Astrocyte of the cerebellum (primary cell): ENCODE results near the gene DNA2.

ENCODE experiments used
- DNase-seq: peaks from one replicate; pipeline ENCODE4 v3.0.0-alpha.2; 2011; ENCODE audit warnings: low read depth
- H3K4me3 ChIP-seq: 2 replicates; pipeline ENCODE4 v1.5.1; 2011; ENCODE audit warnings: mild to moderate bottlenecking, low read depth, low read length, moderate library complexity
- in situ Hi-C: cut with HindIII; loops from 2 replicates; pipeline ENCODE4 v1.10.0; 2017; ENCODE audit warnings: low sequenced_read_pairs
- TF ChIP-seq, protein P1 (sequence below): IDR thresholded peaks from 2 replicates; pipeline ENCODE4 v1.5.1; 2012; ENCODE audit warnings: low read length, low read depth, moderate library complexity, mild to moderate bottlenecking; ENCODE audit errors: missing control alignments

The DNA2 gene

DNA sequence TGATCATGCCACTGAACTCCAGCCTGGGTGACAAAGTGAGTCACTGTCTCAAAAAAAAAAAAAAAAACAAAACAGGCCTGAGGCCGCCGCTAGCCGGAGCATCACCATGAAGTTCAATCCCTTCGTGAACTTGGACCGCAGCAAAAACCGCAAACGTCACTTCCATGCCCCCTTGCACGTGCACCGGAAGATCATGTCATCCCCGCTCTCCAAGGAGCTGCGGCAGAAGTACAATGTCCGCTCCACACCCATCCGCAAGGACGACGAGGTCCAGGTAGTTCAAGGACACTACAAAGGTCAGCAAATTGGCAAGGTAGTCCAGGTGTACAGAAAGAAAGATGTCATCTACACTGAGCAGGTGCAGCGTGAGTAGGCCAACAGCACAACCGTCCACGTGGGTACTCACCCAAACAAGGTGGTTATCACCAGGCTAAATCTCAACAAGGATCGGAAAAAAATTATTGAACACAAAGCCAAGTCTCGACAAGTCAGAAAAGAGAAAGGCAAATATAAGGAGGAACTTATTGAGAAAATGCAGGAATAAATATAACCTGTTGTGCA, 47.2 kb downstream of the DNA2 start:
- no peak overlapping the region for H3K4me3 ChIP-seq
- in situ Hi-C loops: no loop called here
- TF ChIP-seq, protein P1, sequence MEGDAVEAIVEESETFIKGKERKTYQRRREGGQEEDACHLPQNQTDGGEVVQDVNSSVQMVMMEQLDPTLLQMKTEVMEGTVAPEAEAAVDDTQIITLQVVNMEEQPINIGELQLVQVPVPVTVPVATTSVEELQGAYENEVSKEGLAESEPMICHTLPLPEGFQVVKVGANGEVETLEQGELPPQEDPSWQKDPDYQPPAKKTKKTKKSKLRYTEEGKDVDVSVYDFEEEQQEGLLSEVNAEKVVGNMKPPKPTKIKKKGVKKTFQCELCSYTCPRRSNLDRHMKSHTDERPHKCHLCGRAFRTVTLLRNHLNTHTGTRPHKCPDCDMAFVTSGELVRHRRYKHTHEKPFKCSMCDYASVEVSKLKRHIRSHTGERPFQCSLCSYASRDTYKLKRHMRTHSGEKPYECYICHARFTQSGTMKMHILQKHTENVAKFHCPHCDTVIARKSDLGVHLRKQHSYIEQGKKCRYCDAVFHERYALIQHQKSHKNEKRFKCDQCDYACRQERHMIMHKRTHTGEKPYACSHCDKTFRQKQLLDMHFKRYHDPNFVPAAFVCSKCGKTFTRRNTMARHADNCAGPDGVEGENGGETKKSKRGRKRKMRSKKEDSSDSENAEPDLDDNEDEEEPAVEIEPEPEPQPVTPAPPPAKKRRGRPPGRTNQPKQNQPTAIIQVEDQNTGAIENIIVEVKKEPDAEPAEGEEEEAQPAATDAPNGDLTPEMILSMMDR: no peak
- no peak for DNase-seq

GRCh38 chr10:68423522-68423921, 48.3 kb downstream of the DNA2 start:
- TF ChIP-seq, protein P1: no peak

GRCh38 chr10:68419376-68419775, 52.4 kb downstream of the DNA2 start:
- H3K4me3 ChIP-seq: no peak overlapping the region
- in situ Hi-C loops: no loop called here
- no peak for DNase-seq
- TF ChIP-seq, protein P1: no peak

More at GRCh38 chr10:68423522-68423921, 48.3 kb downstream of the DNA2 start:
- in situ Hi-C loops: no loop called here
- no peak for DNase-seq
- H3K4me3 ChIP-seq: no peak overlapping the region

DNA sequence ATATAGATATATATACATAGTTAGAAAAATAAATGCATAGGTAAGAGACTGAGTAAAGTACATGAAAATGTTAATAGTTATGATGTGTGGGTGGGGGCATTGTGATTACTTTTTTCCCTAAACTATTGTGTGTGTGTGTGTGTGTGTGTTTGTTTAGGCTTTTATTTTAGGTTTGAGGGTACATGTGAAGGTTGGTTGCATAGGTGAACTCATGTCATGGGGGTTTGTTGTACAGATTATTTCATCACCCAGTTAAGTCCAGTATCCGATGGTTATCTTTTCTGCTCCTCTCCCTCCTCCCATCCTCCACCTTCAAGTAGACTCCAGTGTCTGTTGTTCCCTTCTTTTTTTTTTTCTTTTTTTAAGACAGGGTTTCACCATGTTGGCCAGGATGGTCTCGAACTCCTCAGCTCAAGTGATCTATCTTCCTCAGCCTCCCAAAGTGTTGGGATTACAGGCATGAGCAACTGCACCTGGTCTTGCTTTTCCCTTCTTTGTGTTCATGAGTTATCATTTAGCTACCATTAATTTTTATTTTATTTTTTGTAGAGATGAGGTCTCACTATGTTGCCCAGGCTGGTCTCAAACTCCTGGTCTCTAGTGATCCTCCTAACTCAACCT, 62.8 kb downstream of the DNA2 start:
- in situ Hi-C loops: no loop called here
- DNase-seq: no peak

DNA sequence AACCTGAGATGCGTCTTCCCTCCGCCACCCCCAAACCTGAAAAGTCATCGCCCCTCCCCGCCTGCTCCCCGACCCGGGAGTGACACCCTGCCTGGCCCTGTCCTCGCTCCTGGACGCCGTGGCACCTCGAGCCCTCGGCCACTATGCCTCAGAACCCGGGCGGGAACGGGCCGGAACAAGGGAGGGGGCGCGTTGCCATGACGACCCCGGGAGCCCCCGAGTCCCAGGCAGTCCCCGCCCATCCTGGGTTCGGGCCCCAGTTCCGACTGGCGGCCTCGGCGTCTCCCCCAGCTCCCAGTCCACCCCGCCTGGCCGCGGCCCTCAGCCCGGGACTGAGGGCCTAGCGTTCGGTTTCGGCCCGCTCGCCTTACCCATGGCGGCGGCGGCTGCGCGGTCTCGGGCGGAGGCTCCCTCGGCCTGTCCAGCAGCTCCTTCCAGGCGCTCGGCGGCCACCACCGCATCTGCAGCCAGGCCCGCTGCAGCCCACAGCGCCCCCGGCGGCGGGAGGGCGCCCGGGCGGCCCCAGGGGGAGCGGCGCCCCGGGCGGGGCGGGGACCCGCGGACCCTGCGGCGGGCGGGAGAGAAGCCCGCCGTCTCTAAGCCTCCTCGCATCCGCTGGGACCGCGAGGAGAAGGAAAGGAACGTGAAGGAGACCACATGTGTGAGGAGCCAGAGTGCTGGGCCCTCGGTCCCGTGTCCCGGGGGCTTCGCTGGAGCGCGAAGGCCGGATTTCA, 64.8 kb downstream of the DNA2 start, which contains the start of gene RUFY2:
Gene RUFY2, minus strand, starts transcription at position 463 of the 734 bp plus-strand sequence. Its CDS starts 88 bp downstream, at position 375.
- TF ChIP-seq, protein P1: peak; percentile 36

More for the DNA sequence above, 62.8 kb downstream of the DNA2 start:
- no peak overlapping the region for H3K4me3 ChIP-seq
- TF ChIP-seq, protein P1: no peak

GRCh38 chr10:68406111-68406814, 65.5 kb downstream of the DNA2 start:
- H3K4me3 ChIP-seq: peak overlapping the region; percentile 98
- peak; percentile 32 for DNase-seq
- in situ Hi-C loops: no loop called here
- TF ChIP-seq, protein P1: no peak

More for the DNA sequence above, 64.8 kb downstream of the DNA2 start, which contains the start of gene RUFY2:
- peak within 1 kb of the TSS; percentile 98 for H3K4me3 ChIP-seq
- DNase-seq: peak; percentile 46
- in situ Hi-C loops: no loop called here
